ENCODE results near the gene BTBD10.
"Not testable (repeated sequence)": the region's sequence is repeated elsewhere in the genome, so short reads cannot be mapped to it uniquely, and the experiment has no call there.

Gene BTBD10

GRCh38 chr11:13445588-13445987 is 17.4 kb downstream of the BTBD10 start:
- DNase-seq (ENCODE audit: extremely low spot score, insufficient read length, low read depth) (no peak), FAIRE-seq (no peak)

- DNase-seq (ENCODE audit: extremely low spot score, insufficient read length, low read depth) (no peak), FAIRE-seq (no peak)
Observed at GRCh38 chr11:13440100-13440855, 22.7 kb downstream of the BTBD10 start.

- DNase-seq (ENCODE audit: extremely low spot score, insufficient read length, low read depth) = no peak
- no peak for FAIRE-seq
Observed at GRCh38 chr11:13438291-13438690, 24.7 kb downstream of the BTBD10 start.

GRCh38 chr11:13436836-13437235 is 26.2 kb downstream of the BTBD10 start:
- not testable (repeated sequence) for FAIRE-seq; DNase-seq (ENCODE audit: extremely low spot score, insufficient read length, low read depth)

GRCh38 chr11:13434247-13435205 is 28.5 kb downstream of the BTBD10 start:
- DNase-seq (ENCODE audit: extremely low spot score, insufficient read length, low read depth) (no peak), FAIRE-seq (no peak)

GRCh38 chr11:13433437-13433836 is 29.6 kb downstream of the BTBD10 start:
- no peak for DNase-seq (ENCODE audit: extremely low spot score, insufficient read length, low read depth)
- FAIRE-seq = no peak

- DNase-seq (ENCODE audit: extremely low spot score, insufficient read length, low read depth) = no peak
- FAIRE-seq = no peak
Observed at GRCh38 chr11:13429836-13430235, 33.2 kb downstream of the BTBD10 start.

GRCh38 chr11:13429288-13429687 is 33.7 kb downstream of the BTBD10 start:
- DNase-seq (ENCODE audit: extremely low spot score, insufficient read length, low read depth) (no peak), FAIRE-seq (no peak)

GRCh38 chr11:13427440-13427839 is 35.6 kb downstream of the BTBD10 start:
- no peak for DNase-seq (ENCODE audit: extremely low spot score, insufficient read length, low read depth)
- no peak for FAIRE-seq

GRCh38 chr11:13423372-13423771 is 39.6 kb downstream of the BTBD10 start:
- FAIRE-seq (no peak), DNase-seq (ENCODE audit: extremely low spot score, insufficient read length, low read depth) (no peak)

- FAIRE-seq (no peak), DNase-seq (ENCODE audit: extremely low spot score, insufficient read length, low read depth) (no peak)
Observed at GRCh38 chr11:13421561-13421960, 41.5 kb downstream of the BTBD10 start.

GRCh38 chr11:13415201-13415600 is 47.8 kb downstream of the BTBD10 start:
- FAIRE-seq (no peak), DNase-seq (ENCODE audit: extremely low spot score, insufficient read length, low read depth) (no peak)

- DNase-seq (ENCODE audit: extremely low spot score, insufficient read length, low read depth) = no peak
- no peak for FAIRE-seq
Observed at GRCh38 chr11:13405220-13405619, 57.8 kb downstream of the BTBD10 start.

GRCh38 chr11:13398335-13398734 is 64.7 kb downstream of the BTBD10 start:
- FAIRE-seq; DNase-seq (ENCODE audit: extremely low spot score, insufficient read length, low read depth): not testable (repeated sequence)

- no peak for DNase-seq (ENCODE audit: extremely low spot score, insufficient read length, low read depth)
- no peak for FAIRE-seq
Observed at GRCh38 chr11:13391217-13391616, 71.8 kb downstream of the BTBD10 start.

- FAIRE-seq = no peak
- no peak for DNase-seq (ENCODE audit: extremely low spot score, insufficient read length, low read depth)
Observed at GRCh38 chr11:13388741-13389140, 74.3 kb downstream of the BTBD10 start.

GRCh38 chr11:13386567-13386966 is 76.5 kb downstream of the BTBD10 start:
- no peak for DNase-seq (ENCODE audit: extremely low spot score, insufficient read length, low read depth)
- no peak for FAIRE-seq

- DNase-seq (ENCODE audit: extremely low spot score, insufficient read length, low read depth) = no peak
- peak; percentile 64 for FAIRE-seq
Observed at GRCh38 chr11:13384908-13385640, 77.9 kb downstream of the BTBD10 start.

GRCh38 chr11:13382751-13383150 is 80.3 kb downstream of the BTBD10 start:
- FAIRE-seq = no peak
- DNase-seq (ENCODE audit: extremely low spot score, insufficient read length, low read depth) = no peak

GRCh38 chr11:13380731-13381130 is 82.3 kb downstream of the BTBD10 start:
- no peak for DNase-seq (ENCODE audit: extremely low spot score, insufficient read length, low read depth)
- no peak for FAIRE-seq
